Lung (tissue), 12 donors: ENCODE data around the gene CDKL1. TPM values are rescaled to one million over a fixed set of nuclear protein-coding genes. Genes with fewer than 3 reads are reported as not detected.

Experiments used
- ATAC-seq: fragments of 200-7000 bp; cut with Tn5 transposase; one replicate; pipeline ENCODE4 v1.9.1; 2020; ENCODE audit warnings: moderate number of reproducible peaks; ENCODE audit not compliant: insufficient read depth, low FRiP score
- DNase-seq, 3 donors: peaks; one replicate each; pipeline ENCODE4 v3.0.0-alpha.2; 2013 to 2017
- H3K27ac ChIP-seq, 2 donors: one replicate each; pipeline ENCODE4 v1.5.1; 2013; ENCODE audit warnings: mild to moderate bottlenecking in 2 of 2, moderate library complexity in 2 of 2, control low read depth in 1 of 2, inconsistent platforms in 1 of 2, low read depth in 1 of 2, low read length in 1 of 2
- H3K27me3 ChIP-seq, 3 donors: one replicate each; pipeline ENCODE4 v1.5.1; 2013; ENCODE audit warnings: low read length in 2 of 3; ENCODE audit not compliant: control insufficient read depth in 3 of 3, insufficient read depth in 3 of 3
- H3K36me3 ChIP-seq, 4 donors: one replicate each; pipeline ENCODE4 v1.5.1; 2013; ENCODE audit warnings: low read length in 4 of 4, mild to moderate bottlenecking in 1 of 4, moderate library complexity in 1 of 4; ENCODE audit not compliant: control insufficient read depth in 4 of 4, insufficient read depth in 4 of 4
- H3K4me1 ChIP-seq, 5 donors: one replicate each; pipeline ENCODE4 v1.5.1; 2013; ENCODE audit warnings: low read length in 5 of 5, mild to moderate bottlenecking in 2 of 5, moderate library complexity in 1 of 5; ENCODE audit not compliant: control insufficient read depth in 5 of 5, insufficient read depth in 5 of 5
- H3K4me3 ChIP-seq: one replicate; pipeline ENCODE4 v1.5.1; 2013; ENCODE audit warnings: mild to moderate bottlenecking, control low read depth, moderate library complexity
- H3K9ac ChIP-seq, 2 donors: one replicate each; pipeline ENCODE4 v1.5.1; 2013; ENCODE audit warnings: low read length in 2 of 2, control low read depth in 1 of 2; ENCODE audit not compliant: insufficient read depth in 1 of 2
- H3K9me3 ChIP-seq, 4 donors: one replicate each; pipeline ENCODE4 v1.5.1; 2013; ENCODE audit warnings: low read length in 3 of 4, mild to moderate bottlenecking in 1 of 4, moderate library complexity in 1 of 4; ENCODE audit not compliant: control insufficient read depth in 4 of 4, insufficient read depth in 3 of 4
- CTCF ChIP-seq: IDR thresholded peaks from 2 replicates; pipeline ENCODE4 v1.5.1; 2012; ENCODE audit warnings: mild to moderate bottlenecking; ENCODE audit errors: control extremely low read depth, extremely low read depth
- WGBS, 2 donors: extraction: QIAGEN DNeasy Blood & Tissue Kit; methylation state at CpG; one replicate each; pipeline ENCODE4 v1.1.7; 2013; 5-methylcytosine and 5-hydroxymethylcytosine counted together
- polyA plus RNA-seq, 2 donors: library from polyadenylated mRNA; stranded (reverse); fragments of 200-250 nt; gene quantifications; one replicate each; pipeline ENCODE4 v1.2.1, GENCODE V29; 2013
- total RNA-seq, 2 donors: library from RNA; depleted of rRNA in 1 of 2; stranded (reverse); fragments of >200 nt in 1 of 2; gene quantifications; one replicate each; pipeline ENCODE4 v1.2.1, GENCODE V29; 2014 to 2021
- donor health status: control.
- donor health status: control.
- donor health status: Bipolar disorder and iron deficiency.
- donor health status: healthy.
- donor health status: DM: yes; HTN: yes; CAD: no.

Gene CDKL1
- total and polyA plus RNA-seq, 4 donors: 3.8 to 28.2 (median 16.3) TPM

GRCh38 chr14:50311972-50312733 is 84.5 kb downstream of the CDKL1 start, which contains the start of the genes DMAC2L and L2HGDH:
Gene DMAC2L (plus strand): TSS chr14:50312324. CDS start chr14:50321488, 9,164 bp downstream.
Gene L2HGDH (minus strand): TSS chr14:50312229. CDS start chr14:50312150, 79 bp downstream.
- ATAC-seq: peak; percentile 99
- DNase-seq: peak; percentile 95 to 97 (median 96)
- Histone ChIP-seq H3K36me3 (peaks cover 0 to 8% (median 0%) of the 10 kb centered on the region in 4 donors), H3K4me3 (peak within 1 kb of the TSS; percentile 87), H3K27me3 (no peaks in the 10 kb centered on the region), H3K27ac (peak within 1 kb of the TSS; percentile 89 to 97), H3K9ac (peak within 1 kb of the TSS; percentile 68 to 93), H3K9me3 (no peaks in the 10 kb centered on the region), H3K4me1 (peaks cover 0 to 9% (median 7%) of the 10 kb centered on the region in 5 donors)
- TF ChIP-seq CTCF: no peak
- 0% methylated on average over 68 to 83 of the region's 83 CpGs for WGBS, 2 donors

- peak in 2 of 3 donors; percentile 18 to 22 for DNase-seq
- peaks cover 0 to 8% (median 0%) of the 10 kb centered on the region in 4 donors for H3K36me3 ChIP-seq
- TF ChIP-seq CTCF: no peak
- WGBS, 2 donors: 2 to 3% methylated on average over 18 of the region's 18 CpGs
- peak overlapping the region; percentile 89 to 97 for H3K27ac ChIP-seq
- peak overlapping the region; percentile 87 for H3K4me3 ChIP-seq
- peaks cover 0 to 9% (median 7%) of the 10 kb centered on the region in 5 donors for H3K4me1 ChIP-seq
- ATAC-seq: no peak
- peak overlapping the region; percentile 31 to 93 for H3K9ac ChIP-seq
- no peaks in the 10 kb centered on the region for H3K27me3 ChIP-seq
- no peaks in the 10 kb centered on the region for H3K9me3 ChIP-seq
Observed at GRCh38 chr14:50311337-50311971, 85.2 kb downstream of the CDKL1 start.

- H3K36me3 ChIP-seq: peaks cover 0 to 8% (median 0%) of the 10 kb centered on the region in 4 donors
- H3K27ac ChIP-seq: no peak overlapping the region
- no peaks in the 10 kb centered on the region for H3K9me3 ChIP-seq
- no peak overlapping the region for H3K9ac ChIP-seq
- 94% methylated on average over 4 of the region's 4 CpGs for WGBS, 2 donors
- no peak overlapping the region for H3K4me3 ChIP-seq
- no peak for TF ChIP-seq CTCF
- H3K4me1 ChIP-seq: peaks cover 0 to 9% (median 7%) of the 10 kb centered on the region in 5 donors
- DNase-seq: no peak
- no peaks in the 10 kb centered on the region for H3K27me3 ChIP-seq
- ATAC-seq: no peak
Observed at GRCh38 chr14:50310445-50310844, 86.2 kb downstream of the CDKL1 start.
